ENCODE results near the gene CUL7.

Gene CUL7

GRCh38 chr6:43053545-43054205 is at the start of gene CUL7:
TSS of gene CUL7 (minus strand) at chr6:43053851. CDS start at chr6:43052788, 1,063 bp downstream.
- peak within 1 kb of the TSS; percentile 86 to 94 (median 90) for H3K9ac ChIP-seq
- H3K9me3 ChIP-seq (replicated peaks in 1 of 11): no peaks in the 10 kb centered on the region
- no peaks in the 10 kb centered on the region for H3K27me3 ChIP-seq
- H3K4me3 ChIP-seq: peak within 1 kb of the TSS; percentile 68 to 86 (median 74)
- H3K36me3 ChIP-seq: peaks cover 44 to 67% (median 58%) of the 10 kb centered on the region in 11 experiments
- H4K20me1 ChIP-seq: no peaks in the 10 kb centered on the region
- no peak for TF ChIP-seq Cebpa-rat (IDR thresholded peaks at IDR 0.05)
- peak within 1 kb of the TSS; percentile 88 to 93 (median 91) for H3K27ac ChIP-seq
- H3K4me2 ChIP-seq: peak within 1 kb of the TSS; percentile 89 to 99 (median 96)
- peaks cover 33 to 53% (median 47%) of the 10 kb centered on the region in 10 experiments for H3K4me1 ChIP-seq

- H3K27ac ChIP-seq: no peak overlapping the region
- H3K36me3 ChIP-seq: peaks cover 0 to 9% (median 0%) of the 10 kb centered on the region in 11 experiments; a peak in 3 of 22 replicates
- H3K4me3 ChIP-seq: no peak overlapping the region
- H3K9me3 ChIP-seq (replicated peaks in 1 of 11): no peaks in the 10 kb centered on the region
- H3K4me2 ChIP-seq: no peak overlapping the region
- peaks cover 0 to 50% (median 21%) of the 10 kb centered on the region in 11 experiments; a peak in 14 of 22 replicates for H4K20me1 ChIP-seq
- H3K9ac ChIP-seq: no peak overlapping the region
- no peaks in the 10 kb centered on the region for H3K27me3 ChIP-seq
- no peak for TF ChIP-seq Cebpa-rat (IDR thresholded peaks at IDR 0.05)
- peaks cover 6 to 24% (median 17%) of the 10 kb centered on the region in 10 experiments for H3K4me1 ChIP-seq
Measured at GRCh38 chr6:43101497-43101896, 47.8 kb upstream of the CUL7 start.

DNA sequence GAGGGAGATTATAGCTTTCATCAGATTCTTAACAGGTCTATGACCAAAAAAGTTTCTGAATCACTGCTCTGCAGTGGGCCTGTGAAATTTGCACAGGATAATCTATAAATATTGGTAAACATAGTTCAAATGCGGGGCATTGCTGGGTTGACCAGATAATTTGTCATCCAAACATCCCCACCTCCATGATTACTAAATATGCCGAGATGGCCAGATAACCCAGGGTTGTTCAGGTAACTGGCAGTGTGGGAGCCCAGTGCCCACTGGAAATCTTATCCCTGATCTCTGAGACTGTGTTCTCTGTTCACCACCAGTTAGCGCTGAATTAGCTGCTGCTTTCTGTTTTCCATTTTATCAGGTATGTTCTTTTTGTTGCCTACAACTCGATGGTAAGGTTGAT is 43.9 kb upstream of the CUL7 start:
- Histone ChIP-seq H3K4me2 (peak overlapping the region in 5 of 11 experiments; percentile 12 to 73 (median 59); a peak in 2 of 22 replicates), H3K4me3 (no peak overlapping the region), H3K4me1 (peaks cover 13 to 42% (median 30%) of the 10 kb centered on the region in 10 experiments), H3K9ac (no peak overlapping the region), H3K36me3 (0 out of 22 replicates have a peak, but pooled peaks cover 0 to 6% (median 0%) of the 10 kb centered on the region in 11 experiments), H3K27me3 (no peaks in the 10 kb centered on the region), H3K27ac (0 out of 22 replicates have a peak overlapping the region, but pooled peaks of 1 of the 11 experiments have one; percentile 59), H4K20me1 (peaks cover 0 to 76% (median 39%) of the 10 kb centered on the region in 11 experiments; a peak in 14 of 22 replicates), H3K9me3 (replicated peaks in 1 of 11) (no peaks in the 10 kb centered on the region)
- TF ChIP-seq Cebpa-rat (IDR thresholded peaks at IDR 0.05): no peak

DNA sequence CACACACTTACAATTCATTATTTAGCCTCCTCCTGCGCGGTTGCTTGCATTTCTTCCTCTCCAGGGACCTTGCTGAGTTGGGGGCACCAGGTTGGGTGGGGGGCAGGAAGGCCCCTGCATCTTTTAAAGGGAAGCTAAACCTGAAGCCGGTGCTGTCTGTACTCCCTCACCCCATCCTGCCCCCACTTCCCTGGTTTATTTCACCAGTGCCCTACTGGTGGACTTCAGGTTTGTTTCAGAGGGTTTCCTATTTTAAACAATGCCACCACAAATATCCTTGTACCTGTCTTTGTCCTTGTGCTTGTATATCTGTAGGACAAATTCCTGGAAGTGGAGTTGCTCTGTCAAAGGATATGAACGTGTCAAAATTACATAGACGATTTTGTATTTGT is 43.4 kb upstream of the CUL7 start:
- Histone ChIP-seq H3K4me1 (peaks cover 13 to 39% (median 28%) of the 10 kb centered on the region in 10 experiments), H3K4me2 (peak overlapping the region; percentile 32 to 73 (median 65); a peak in 20 of 22 replicates), H4K20me1 (peaks cover 0 to 76% (median 43%) of the 10 kb centered on the region in 11 experiments; a peak in 14 of 22 replicates), H3K36me3 (0 out of 22 replicates have a peak, but pooled peaks cover 0 to 6% (median 0%) of the 10 kb centered on the region in 11 experiments), H3K9me3 (replicated peaks in 1 of 11) (no peaks in the 10 kb centered on the region), H3K27me3 (no peaks in the 10 kb centered on the region), H3K27ac (peak overlapping the region in 7 of 11 experiments; percentile 10 to 59 (median 34); a peak in 4 of 22 replicates), H3K4me3 (no peak overlapping the region), H3K9ac (peak overlapping the region in 5 of 11 experiments; percentile 9 to 55 (median 40); a peak in 5 of 22 replicates)
- no peak for TF ChIP-seq Cebpa-rat (IDR thresholded peaks at IDR 0.05)

DNA sequence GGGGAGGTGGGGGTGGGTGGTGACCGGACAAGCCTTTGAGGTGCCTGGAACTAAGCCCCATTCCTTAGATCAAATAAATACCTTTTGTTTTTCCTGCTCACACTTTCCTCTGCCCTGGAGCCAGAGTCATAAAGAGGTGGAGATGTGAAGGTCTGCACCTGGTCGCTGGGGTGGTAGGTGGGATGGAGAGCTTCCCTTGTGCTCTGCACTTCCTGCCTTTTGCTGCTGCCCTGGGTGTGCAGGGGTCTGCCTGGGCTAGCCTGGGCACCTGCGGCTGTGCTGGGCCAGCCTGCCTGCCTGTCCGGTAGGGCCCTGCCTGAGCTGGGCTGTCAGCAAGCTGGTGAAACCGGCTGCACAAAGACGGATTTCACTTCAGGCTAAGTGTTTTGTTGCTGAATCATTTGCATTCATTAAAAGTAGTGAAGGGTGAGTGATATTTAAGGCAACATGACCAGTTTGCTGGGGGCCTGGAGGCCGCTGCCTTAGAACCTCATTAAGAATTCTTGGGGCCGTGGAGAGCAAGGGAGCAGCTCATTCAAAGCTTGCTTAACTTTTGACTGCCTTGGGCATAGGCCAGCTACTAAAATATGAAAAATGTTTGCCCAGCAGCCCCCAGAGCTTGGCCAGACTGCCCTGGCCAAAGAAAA is 42.9 kb upstream of the CUL7 start:
- no peaks in the 10 kb centered on the region for H3K9me3 ChIP-seq (replicated peaks in 1 of 11)
- peak overlapping the region; percentile 32 to 73 (median 65) for H3K4me2 ChIP-seq
- H3K27ac ChIP-seq: peak overlapping the region in 8 of 11 experiments; percentile 10 to 59 (median 32); a peak in 11 of 22 replicates
- H3K4me1 ChIP-seq: peaks cover 13 to 41% (median 29%) of the 10 kb centered on the region in 10 experiments
- peak overlapping the region in 9 of 11 experiments; percentile 9 to 59 (median 38); a peak in 9 of 22 replicates for H3K9ac ChIP-seq
- no peak overlapping the region for H3K4me3 ChIP-seq
- peaks cover 0 to 76% (median 47%) of the 10 kb centered on the region in 11 experiments; a peak in 14 of 22 replicates for H4K20me1 ChIP-seq
- H3K27me3 ChIP-seq: no peaks in the 10 kb centered on the region
- no peak for TF ChIP-seq Cebpa-rat (IDR thresholded peaks at IDR 0.05)
- 0 out of 22 replicates have a peak, but pooled peaks cover 0 to 6% (median 0%) of the 10 kb centered on the region in 11 experiments for H3K36me3 ChIP-seq

DNA sequence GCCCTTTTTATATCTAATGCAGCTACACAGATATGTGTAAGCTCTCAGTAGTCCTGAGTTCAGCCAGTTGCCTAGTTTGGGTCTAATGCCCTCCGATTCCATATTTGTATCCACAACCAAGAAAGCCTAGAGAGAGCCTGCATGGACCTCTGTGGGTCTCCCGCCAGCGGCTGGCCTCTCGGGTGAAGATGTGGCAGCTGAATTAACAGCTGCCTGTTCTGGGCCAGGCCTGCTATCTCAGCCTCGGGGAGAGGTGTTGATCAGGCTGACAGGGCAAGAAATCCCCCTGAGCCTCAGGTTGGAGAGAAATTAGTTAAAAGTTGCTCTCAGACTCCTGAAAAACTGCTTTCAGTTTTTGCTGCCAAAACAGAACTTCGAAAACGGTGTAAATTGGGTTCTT is 42.3 kb upstream of the CUL7 start:
- H3K9me3 ChIP-seq (replicated peaks in 1 of 11): no peaks in the 10 kb centered on the region
- peaks cover 17 to 47% (median 35%) of the 10 kb centered on the region in 10 experiments for H3K4me1 ChIP-seq
- H3K4me2 ChIP-seq: peak overlapping the region; percentile 32 to 73 (median 65)
- 0 out of 22 replicates have a peak, but pooled peaks cover 0 to 6% (median 0%) of the 10 kb centered on the region in 11 experiments for H3K36me3 ChIP-seq
- H3K4me3 ChIP-seq: no peak overlapping the region
- H3K27ac ChIP-seq: peak overlapping the region in 8 of 11 experiments; percentile 4 to 59 (median 32); a peak in 10 of 22 replicates
- peak overlapping the region in 9 of 11 experiments; percentile 9 to 59 (median 38); a peak in 12 of 22 replicates for H3K9ac ChIP-seq
- TF ChIP-seq Cebpa-rat (IDR thresholded peaks at IDR 0.05): no peak
- no peaks in the 10 kb centered on the region for H3K27me3 ChIP-seq
- peaks cover 0 to 76% (median 47%) of the 10 kb centered on the region in 11 experiments; a peak in 15 of 22 replicates for H4K20me1 ChIP-seq

DNA sequence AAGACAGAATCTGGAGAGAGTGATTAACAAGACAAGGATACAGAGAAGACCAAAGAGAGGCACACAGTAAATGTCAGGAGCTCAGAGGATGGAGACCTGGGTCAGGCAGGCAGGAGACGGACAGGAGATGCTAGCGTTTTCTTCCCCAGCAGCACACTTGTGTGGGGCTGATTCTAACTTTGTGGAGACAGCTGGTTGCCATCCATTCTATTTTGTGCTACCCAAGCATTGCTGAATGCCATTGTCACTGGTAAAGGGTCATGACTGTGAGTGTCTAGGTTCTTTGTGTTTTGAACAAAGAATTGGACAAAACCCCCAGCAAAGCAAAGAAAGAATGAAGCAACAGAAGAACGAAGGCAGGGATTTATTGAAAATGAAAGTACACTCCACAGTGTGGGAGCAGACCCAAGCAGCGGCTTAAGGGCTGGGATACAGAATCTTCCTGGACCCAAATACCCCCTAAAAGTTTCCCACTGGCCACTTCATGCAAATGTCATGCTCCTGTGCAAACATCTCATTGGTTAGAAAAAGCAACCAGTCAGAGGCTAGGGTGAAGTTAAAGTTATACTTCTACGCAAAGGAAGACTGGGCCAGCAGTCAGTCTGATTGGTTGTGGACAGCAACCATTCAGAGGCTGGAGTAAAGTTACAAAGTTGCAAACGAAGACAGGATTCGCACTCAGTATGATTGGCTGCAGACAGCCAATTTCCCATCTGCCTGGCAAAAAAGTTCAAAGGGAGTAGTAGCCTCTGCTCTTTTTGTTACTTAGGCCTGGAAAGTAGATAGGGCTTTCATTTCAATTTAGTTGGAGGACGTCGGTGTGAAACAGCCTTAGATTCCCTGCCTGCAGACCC is 40.0 kb upstream of the CUL7 start:
- no peak overlapping the region for H3K27ac ChIP-seq
- H3K4me1 ChIP-seq: peaks cover 24 to 63% (median 57%) of the 10 kb centered on the region in 10 experiments
- H3K9ac ChIP-seq: no peak overlapping the region

DNA sequence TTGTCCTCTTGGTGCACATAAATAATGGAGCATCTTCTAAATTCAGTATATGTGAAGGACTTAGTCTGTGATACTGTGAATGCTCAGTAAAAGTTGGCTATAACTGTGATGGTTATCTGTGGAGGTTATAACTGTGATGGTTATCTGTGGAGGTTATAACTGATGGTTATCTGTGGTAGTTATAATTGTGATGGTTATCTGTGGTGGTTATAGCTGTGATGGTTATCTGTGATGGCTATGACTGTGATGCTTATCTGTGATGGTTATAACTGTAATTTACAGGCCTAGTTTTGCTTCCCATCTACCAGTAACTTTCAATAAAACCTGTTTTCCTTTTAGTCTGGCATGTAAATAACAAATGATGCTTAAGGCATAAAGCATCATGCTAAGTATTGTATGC is 39.0 kb upstream of the CUL7 start:
- Histone ChIP-seq H3K9ac (no peak overlapping the region), H3K4me1 (peaks cover 24 to 66% (median 56%) of the 10 kb centered on the region in 10 experiments), H3K4me2 (no peak overlapping the region), H4K20me1 (peaks cover 0 to 98% (median 74%) of the 10 kb centered on the region in 11 experiments; a peak in 17 of 22 replicates), H3K9me3 (replicated peaks in 1 of 11) (no peaks in the 10 kb centered on the region), H3K4me3 (no peak overlapping the region), H3K27ac (no peak overlapping the region), H3K27me3 (no peaks in the 10 kb centered on the region), H3K36me3 (0 out of 22 replicates have a peak, but pooled peaks cover 0 to 6% (median 0%) of the 10 kb centered on the region in 11 experiments)
- no peak for TF ChIP-seq Cebpa-rat (IDR thresholded peaks at IDR 0.05)

More for the DNA sequence above, 40.0 kb upstream of the CUL7 start:
- no peak for TF ChIP-seq Cebpa-rat (IDR thresholded peaks at IDR 0.05)
- Histone ChIP-seq H3K9me3 (replicated peaks in 1 of 11) (no peaks in the 10 kb centered on the region), H3K4me3 (no peak overlapping the region), H4K20me1 (peaks cover 0 to 97% (median 69%) of the 10 kb centered on the region in 11 experiments; a peak in 17 of 22 replicates), H3K4me2 (0 out of 22 replicates have a peak overlapping the region, but pooled peaks of 1 of the 11 experiments have one; percentile 6), H3K36me3 (0 out of 22 replicates have a peak, but pooled peaks cover 0 to 6% (median 0%) of the 10 kb centered on the region in 11 experiments), H3K27me3 (no peaks in the 10 kb centered on the region)
